Measurements from ENCODE around the gene RHBDD2.
"Not testable (repeated sequence)": the region's sequence is repeated elsewhere in the genome, so short reads cannot be mapped to it uniquely, and the experiment has no call there.

The RHBDD2 gene

GRCh38 chr7:75906991-75907667 is 28.3 kb downstream of the RHBDD2 start:
- no peak overlapping the region for H3K27ac ChIP-seq (ENCODE audit: low read depth, low read length)
- H3K9me3 ChIP-seq (ENCODE audit: control insufficient read depth in 1 of 2, low read length in 2 of 2) = no peaks in the 10 kb centered on the region
- H3K27me3 ChIP-seq (ENCODE audit: control insufficient read depth in 1 of 2, insufficient read depth in 2 of 2, low read length in 2 of 2) = no peaks in the 10 kb centered on the region
- H3K36me3 ChIP-seq (ENCODE audit: control insufficient read depth in 1 of 2, insufficient read depth in 2 of 2, low read length in 2 of 2) = no peaks in the 10 kb centered on the region
- H3K4me3 ChIP-seq (ENCODE audit: low read depth in 1 of 2, low read length in 2 of 2) = no peak overlapping the region
- H3K4me1 ChIP-seq (ENCODE audit: control insufficient read depth in 1 of 2, insufficient read depth in 2 of 2, low read length in 2 of 2) = peaks cover 8 to 10% of the 10 kb centered on the region in 2 donors
- H3K9ac ChIP-seq (ENCODE audit: low read depth in 1 of 2, low read length in 2 of 2) = no peak overlapping the region

- H3K9me3 ChIP-seq (ENCODE audit: control insufficient read depth in 1 of 2, low read length in 2 of 2); H3K36me3 ChIP-seq (ENCODE audit: control insufficient read depth in 1 of 2, insufficient read depth in 2 of 2, low read length in 2 of 2); H3K4me1 ChIP-seq (ENCODE audit: control insufficient read depth in 1 of 2, insufficient read depth in 2 of 2, low read length in 2 of 2); H3K9ac ChIP-seq (ENCODE audit: low read depth in 1 of 2, low read length in 2 of 2); H3K27me3 ChIP-seq (ENCODE audit: control insufficient read depth in 1 of 2, insufficient read depth in 2 of 2, low read length in 2 of 2); H3K4me3 ChIP-seq (ENCODE audit: low read depth in 1 of 2, low read length in 2 of 2); H3K27ac ChIP-seq (ENCODE audit: low read depth, low read length): not testable (repeated sequence)
Measured at GRCh38 chr7:75907668-75908039, 28.8 kb downstream of the RHBDD2 start.

- Histone ChIP-seq H3K36me3 (ENCODE audit: control insufficient read depth in 1 of 2, insufficient read depth in 2 of 2, low read length in 2 of 2) (no peaks in the 10 kb centered on the region), H3K27ac (ENCODE audit: low read depth, low read length) (no peak overlapping the region), H3K9ac (ENCODE audit: low read depth in 1 of 2, low read length in 2 of 2) (no peak overlapping the region)
Measured at GRCh38 chr7:75909521-75910132, 30.8 kb downstream of the RHBDD2 start.

GRCh38 chr7:75911186-75911585 is 32.4 kb downstream of the RHBDD2 start:
- H3K4me1 ChIP-seq (ENCODE audit: control insufficient read depth in 1 of 2, insufficient read depth in 2 of 2, low read length in 2 of 2) = peaks cover 11 to 17% of the 10 kb centered on the region in 2 donors
- H3K27me3 ChIP-seq (ENCODE audit: control insufficient read depth in 1 of 2, insufficient read depth in 2 of 2, low read length in 2 of 2); H3K9ac ChIP-seq (ENCODE audit: low read depth in 1 of 2, low read length in 2 of 2); H3K4me3 ChIP-seq (ENCODE audit: low read depth in 1 of 2, low read length in 2 of 2); H3K27ac ChIP-seq (ENCODE audit: low read depth, low read length); H3K36me3 ChIP-seq (ENCODE audit: control insufficient read depth in 1 of 2, insufficient read depth in 2 of 2, low read length in 2 of 2); H3K9me3 ChIP-seq (ENCODE audit: control insufficient read depth in 1 of 2, low read length in 2 of 2): not testable (repeated sequence)

More at GRCh38 chr7:75909521-75910132, 30.8 kb downstream of the RHBDD2 start:
- no peaks in the 10 kb centered on the region for H3K9me3 ChIP-seq (ENCODE audit: control insufficient read depth in 1 of 2, low read length in 2 of 2)
- no peak overlapping the region for H3K4me3 ChIP-seq (ENCODE audit: low read depth in 1 of 2, low read length in 2 of 2)
- H3K27me3 ChIP-seq (ENCODE audit: control insufficient read depth in 1 of 2, insufficient read depth in 2 of 2, low read length in 2 of 2) = no peaks in the 10 kb centered on the region
- H3K4me1 ChIP-seq (ENCODE audit: control insufficient read depth in 1 of 2, insufficient read depth in 2 of 2, low read length in 2 of 2) = peaks cover 12 to 17% of the 10 kb centered on the region in 2 donors

- no peak overlapping the region for H3K4me3 ChIP-seq (ENCODE audit: low read depth in 1 of 2, low read length in 2 of 2)
- no peaks in the 10 kb centered on the region for H3K9me3 ChIP-seq (ENCODE audit: control insufficient read depth in 1 of 2, low read length in 2 of 2)
- H3K9ac ChIP-seq (ENCODE audit: low read depth in 1 of 2, low read length in 2 of 2) = no peak overlapping the region
- H3K27me3 ChIP-seq (ENCODE audit: control insufficient read depth in 1 of 2, insufficient read depth in 2 of 2, low read length in 2 of 2) = no peaks in the 10 kb centered on the region
- peaks cover 17 to 24% of the 10 kb centered on the region in 2 donors for H3K4me1 ChIP-seq (ENCODE audit: control insufficient read depth in 1 of 2, insufficient read depth in 2 of 2, low read length in 2 of 2)
- H3K27ac ChIP-seq (ENCODE audit: low read depth, low read length) = no peak overlapping the region
- H3K36me3 ChIP-seq (ENCODE audit: control insufficient read depth in 1 of 2, insufficient read depth in 2 of 2, low read length in 2 of 2) = no peaks in the 10 kb centered on the region
Measured at GRCh38 chr7:75913437-75913836, 34.6 kb downstream of the RHBDD2 start.

GRCh38 chr7:75914169-75914654 is 35.4 kb downstream of the RHBDD2 start:
- no peaks in the 10 kb centered on the region for H3K9me3 ChIP-seq (ENCODE audit: control insufficient read depth in 1 of 2, low read length in 2 of 2)
- H3K36me3 ChIP-seq (ENCODE audit: control insufficient read depth in 1 of 2, insufficient read depth in 2 of 2, low read length in 2 of 2) = no peaks in the 10 kb centered on the region
- H3K9ac ChIP-seq (ENCODE audit: low read depth in 1 of 2, low read length in 2 of 2) = peak overlapping the region; percentile 90 to 96
- peaks cover 24% of the 10 kb centered on the region in 2 donors for H3K4me1 ChIP-seq (ENCODE audit: control insufficient read depth in 1 of 2, insufficient read depth in 2 of 2, low read length in 2 of 2)
- H3K27me3 ChIP-seq (ENCODE audit: control insufficient read depth in 1 of 2, insufficient read depth in 2 of 2, low read length in 2 of 2) = no peaks in the 10 kb centered on the region
- H3K27ac ChIP-seq (ENCODE audit: low read depth, low read length) = peak overlapping the region; percentile 80
- peak overlapping the region; percentile 69 to 87 for H3K4me3 ChIP-seq (ENCODE audit: low read depth in 1 of 2, low read length in 2 of 2)

- no peaks in the 10 kb centered on the region for H3K27me3 ChIP-seq (ENCODE audit: control insufficient read depth in 1 of 2, insufficient read depth in 2 of 2, low read length in 2 of 2)
- H3K4me1 ChIP-seq (ENCODE audit: control insufficient read depth in 1 of 2, insufficient read depth in 2 of 2, low read length in 2 of 2) = peaks cover 24 to 30% of the 10 kb centered on the region in 2 donors
- H3K9me3 ChIP-seq (ENCODE audit: control insufficient read depth in 1 of 2, low read length in 2 of 2) = no peaks in the 10 kb centered on the region
- peak within 1 kb of the TSS; percentile 82 for H3K27ac ChIP-seq (ENCODE audit: low read depth, low read length)
- H3K36me3 ChIP-seq (ENCODE audit: control insufficient read depth in 1 of 2, insufficient read depth in 2 of 2, low read length in 2 of 2) = no peaks in the 10 kb centered on the region
- H3K9ac ChIP-seq (ENCODE audit: low read depth in 1 of 2, low read length in 2 of 2) = peak within 1 kb of the TSS; percentile 95 to 96
- H3K4me3 ChIP-seq (ENCODE audit: low read depth in 1 of 2, low read length in 2 of 2) = peak within 1 kb of the TSS; percentile 91 to 93
Measured at GRCh38 chr7:75914655-75915415, 36.0 kb downstream of the RHBDD2 start, which contains the start of gene POR. Gene POR, plus strand, starts transcription at chr7:75915155. Its CDS starts 38,847 bp downstream, at chr7:75954002.

- H3K27ac ChIP-seq (ENCODE audit: low read depth, low read length) = peak overlapping the region; percentile 82
- no peaks in the 10 kb centered on the region for H3K9me3 ChIP-seq (ENCODE audit: control insufficient read depth in 1 of 2, low read length in 2 of 2)
- H3K4me1 ChIP-seq (ENCODE audit: control insufficient read depth in 1 of 2, insufficient read depth in 2 of 2, low read length in 2 of 2) = peaks cover 27 to 33% of the 10 kb centered on the region in 2 donors
- H3K9ac ChIP-seq (ENCODE audit: low read depth in 1 of 2, low read length in 2 of 2) = peak overlapping the region; percentile 95 to 96
- no peaks in the 10 kb centered on the region for H3K36me3 ChIP-seq (ENCODE audit: control insufficient read depth in 1 of 2, insufficient read depth in 2 of 2, low read length in 2 of 2)
- no peaks in the 10 kb centered on the region for H3K27me3 ChIP-seq (ENCODE audit: control insufficient read depth in 1 of 2, insufficient read depth in 2 of 2, low read length in 2 of 2)
- H3K4me3 ChIP-seq (ENCODE audit: low read depth in 1 of 2, low read length in 2 of 2) = peak overlapping the region; percentile 91 to 93
Measured at GRCh38 chr7:75915416-75916156, 36.8 kb downstream of the RHBDD2 start.

- H3K36me3 ChIP-seq (ENCODE audit: control insufficient read depth in 1 of 2, insufficient read depth in 2 of 2, low read length in 2 of 2) = no peaks in the 10 kb centered on the region
- peak overlapping the region; percentile 95 to 96 for H3K9ac ChIP-seq (ENCODE audit: low read depth in 1 of 2, low read length in 2 of 2)
- H3K27me3 ChIP-seq (ENCODE audit: control insufficient read depth in 1 of 2, insufficient read depth in 2 of 2, low read length in 2 of 2) = no peaks in the 10 kb centered on the region
- peak overlapping the region; percentile 91 to 93 for H3K4me3 ChIP-seq (ENCODE audit: low read depth in 1 of 2, low read length in 2 of 2)
- H3K4me1 ChIP-seq (ENCODE audit: control insufficient read depth in 1 of 2, insufficient read depth in 2 of 2, low read length in 2 of 2) = peaks cover 31 to 38% of the 10 kb centered on the region in 2 donors
- no peak overlapping the region for H3K27ac ChIP-seq (ENCODE audit: low read depth, low read length)
- H3K9me3 ChIP-seq (ENCODE audit: control insufficient read depth in 1 of 2, low read length in 2 of 2) = no peaks in the 10 kb centered on the region
Measured at GRCh38 chr7:75916259-75916658, 37.4 kb downstream of the RHBDD2 start.

Data from duodenal mucosa (tissue), 2 donors.